ENCODE results near the gene ACD. TPM values are rescaled to one million over a fixed set of nuclear protein-coding genes. Genes with fewer than 3 reads are reported as not detected.

The ACD gene
- total and polyA plus RNA-seq, 9 of the 15 experiments (the other 6 are each of a cell fraction or from before 2014, with no cell fraction given), result 4.2 to 47.4 (median 19.2) TPM

- CTCF ChIA-PET (ENCODE audit: low intra/inter-chr PET ratio), result no interaction called here
- DNase-seq (ENCODE audit: extremely low read depth in 1 of 4, low spot score in 3 of 4) (no peak), FAIRE-seq (no peak), ATAC-seq (no peak)
- intact Hi-C loops (cut with micrococcal nuclease) (no loop called here), in situ Hi-C loops (cut with MboI) (no loop called here)
- POLR2A ChIA-PET, result interaction anchor here (0.6 kb wide), 1 partner anchor 116 kb away, joined by 3 read pairs; no protein-coding TSS in a partner anchor
- Histone ChIP-seq H3K4me2 (ENCODE audit: insufficient read depth, low read length) (no peak overlapping the region), H3K4me3 (no peak overlapping the region), H3K9me3 (replicated peaks; ENCODE audit: control insufficient read depth, insufficient read depth, low read depth, low read length) (no peaks in the 10 kb centered on the region), H3K9ac (ENCODE audit: insufficient read depth in 1 of 2, low read depth in 2 of 2, low read length in 2 of 2) (peak overlapping the region in 1 of 2 experiments; percentile 31; a peak in 1 of 4 replicates), H4K20me1 (replicated peaks; ENCODE audit: control insufficient read depth, insufficient read depth, low read length) (peaks cover 13% of the 10 kb centered on the region; the same call in 1 of the 2 replicates), H3K36me3 (ENCODE audit: control insufficient read depth, insufficient read depth, low read length) (peaks cover 16% of the 10 kb centered on the region), H3K27ac (ENCODE audit: extremely low read depth, low read depth, low read length) (no peak overlapping the region), H3K9me1 (ENCODE audit: control insufficient read depth, insufficient read depth, low read length) (no peaks in the 10 kb centered on the region), H3K4me1 (replicated peaks in 1 of 2; ENCODE audit: control insufficient read depth in 2 of 2, insufficient read depth in 2 of 2, low read length in 2 of 2) (peaks cover 4 to 60% of the 10 kb centered on the region in 2 experiments), H3K27me3 (ENCODE audit: control insufficient read depth in 2 of 2, insufficient read depth in 2 of 2, low read length in 2 of 2) (peaks cover 0 to 23% of the 10 kb centered on the region in 2 experiments; a peak in 2 of 5 replicates), H3K79me2 (ENCODE audit: control insufficient read depth, insufficient read depth, low read length) (peaks cover 14% of the 10 kb centered on the region), H2AFZ (ENCODE audit: low read depth, low read length) (no peak overlapping the region)
- no peak for TF ChIP-seq SMARCB1 (IDR thresholded peaks at IDR 0.05; ENCODE audit: insufficient read length, low read depth)
- no peak for TF ChIP-seq CTCFL (IDR thresholded peaks at IDR 0.05; ENCODE audit: borderline replicate concordance, insufficient read depth, low read depth, low read length, poor library complexity, severe bottlenecking)
- TF ChIP-seq NCOA1 (IDR thresholded peaks at IDR 0.05; ENCODE audit: low read depth), result no peak
- no peak for TF ChIP-seq ETS1 (conservative IDR thresholded peaks at IDR 0.05; ENCODE audit: control insufficient read depth, low read depth, low read length)
- TF ChIP-seq SNAPC5 (CRISPR knock-in tag; IDR thresholded peaks at IDR 0.05), result no peak
- TF ChIP-seq POLR2G (IDR thresholded peaks at IDR 0.05; ENCODE audit: low read depth, low read length), result peak; percentile 34; the same call in 1 of the 2 replicates
- no TSS peak for BruUV-seq (replicated peaks)
- WGBS (ENCODE audit: insufficient coverage, low coverage, missing lambda C conversion rate), result 72% methylated on average over 9 of the region's 9 CpGs
Observed at GRCh38 chr16:67656344-67657016, 3.6 kb downstream of the ACD start.

Data from K562 (cell line).